ENCODE data around the gene ZNF783. TPM values are rescaled to one million over a fixed set of nuclear protein-coding genes. Genes with fewer than 3 reads are reported as not detected.
A peak's percentile ranks its signal among the peaks of the same experiment; 100 is the strongest.

Gene ZNF783
- 3.3 TPM for polyA plus RNA-seq (2013, experiment 1 of 2)
- 4.9 TPM for polyA plus RNA-seq (2013, experiment 2 of 2)

- Histone ChIP-seq H3K27me3 (ENCODE audit: insufficient read depth, low read length) (peaks cover 11% of the 10 kb centered on the region), H3K9me3 (ENCODE audit: insufficient read depth, low read depth, low read length) (no peaks in the 10 kb centered on the region), H3K27ac (ENCODE audit: low read depth, low read length) (peak within 1 kb of the TSS; percentile 66; the same call in 1 of the 2 replicates), H3K9ac (ENCODE audit: low read depth, low read length) (peak within 1 kb of the TSS; percentile 76), H3K36me3 (ENCODE audit: insufficient read depth, low read length) (peaks cover 16% of the 10 kb centered on the region), H3K4me3 (ENCODE audit: low read length) (peak within 1 kb of the TSS; percentile 65), H3K4me1 (ENCODE audit: insufficient read depth, low read length) (no peaks in the 10 kb centered on the region)
- WGBS = under 1% methylated on average over 115 of the region's 115 CpGs
Measured at GRCh38 chr7:149261829-149262617, at the start of gene ZNF783. Gene ZNF783 (plus strand): TSS chr7:149262196. CDS start chr7:149262334, 138 bp downstream.

DNA sequence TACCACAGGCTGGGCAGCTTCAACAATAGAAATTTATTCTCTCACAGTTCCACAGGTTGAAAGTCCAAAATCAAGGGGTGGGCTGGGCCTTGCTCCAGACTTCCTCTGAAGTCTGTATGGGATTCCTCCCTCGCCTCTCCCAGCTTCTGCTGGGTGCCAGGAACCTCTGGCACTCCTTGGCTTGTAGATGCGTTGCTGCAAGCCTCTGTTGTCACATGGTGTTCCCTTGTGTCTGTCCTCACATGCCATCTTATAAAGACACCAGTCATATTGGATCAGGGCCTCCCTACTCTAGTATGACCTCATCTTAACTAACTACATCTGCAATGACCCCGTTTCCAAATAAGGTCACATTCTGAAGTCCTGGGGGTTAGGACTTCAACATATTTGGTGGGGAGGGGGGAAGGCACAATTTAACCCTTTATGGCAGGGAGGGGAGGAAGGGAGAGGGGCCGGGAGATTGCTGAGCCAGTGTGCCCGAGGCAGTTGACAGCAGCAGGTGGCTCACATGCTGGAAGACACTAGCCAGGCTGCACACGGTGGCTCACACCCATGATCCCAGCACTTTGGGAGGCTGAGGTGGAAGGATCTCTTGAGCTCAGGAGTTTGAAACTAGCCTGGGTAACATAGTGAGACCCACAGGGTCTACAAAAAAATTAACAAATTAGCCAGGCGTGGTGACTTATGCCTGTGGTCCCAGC lies 47.8 kb upstream of the ZNF783 start:
- no peak overlapping the region for H3K4me3 ChIP-seq (ENCODE audit: low read length)
- H3K27ac ChIP-seq (ENCODE audit: low read depth, low read length) = no peak overlapping the region
- WGBS = 86% methylated on average over 7 of the region's 7 CpGs
- no peaks in the 10 kb centered on the region for H3K9me3 ChIP-seq (ENCODE audit: insufficient read depth, low read depth, low read length)
- no peak overlapping the region for H3K9ac ChIP-seq (ENCODE audit: low read depth, low read length)
- peaks cover 94% of the 10 kb centered on the region for H3K36me3 ChIP-seq (ENCODE audit: insufficient read depth, low read length)
- no peaks in the 10 kb centered on the region for H3K27me3 ChIP-seq (ENCODE audit: insufficient read depth, low read length)
- H3K4me1 ChIP-seq (ENCODE audit: insufficient read depth, low read length) = peaks cover 8% of the 10 kb centered on the region; the same call in 1 of the 2 replicates

DNA sequence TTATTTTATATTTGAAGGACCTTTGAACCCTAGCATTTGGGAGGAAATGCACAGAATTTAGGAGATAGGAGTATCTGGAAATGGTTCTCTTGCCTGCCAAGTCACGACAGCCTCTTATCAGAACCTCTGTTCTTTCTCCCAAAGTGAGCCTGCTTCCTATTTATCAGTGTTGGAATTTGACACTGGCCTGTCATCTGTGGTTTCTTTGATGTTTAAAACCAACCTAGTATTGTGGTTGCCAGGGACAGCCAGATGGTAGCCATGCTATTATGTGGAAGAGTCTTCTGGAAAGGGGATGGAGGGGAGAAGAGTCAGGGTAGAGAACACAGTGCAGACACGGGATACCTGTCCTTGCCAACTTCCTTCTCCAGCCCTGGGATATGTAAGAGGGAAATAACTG lies 45.6 kb upstream of the ZNF783 start:
- Histone ChIP-seq H3K4me1 (ENCODE audit: insufficient read depth, low read length) (0 out of 2 replicates have a peak, but pooled peaks cover 5% of the 10 kb centered on the region), H3K27me3 (ENCODE audit: insufficient read depth, low read length) (no peaks in the 10 kb centered on the region), H3K4me3 (ENCODE audit: low read length) (no peak overlapping the region), H3K9me3 (ENCODE audit: insufficient read depth, low read depth, low read length) (no peaks in the 10 kb centered on the region), H3K9ac (ENCODE audit: low read depth, low read length) (no peak overlapping the region), H3K27ac (ENCODE audit: low read depth, low read length) (no peak overlapping the region), H3K36me3 (ENCODE audit: insufficient read depth, low read length) (peaks cover 91% of the 10 kb centered on the region)
- 100% methylated on average over 2 of the region's 2 CpGs for WGBS

- no peak overlapping the region for H3K9ac ChIP-seq (ENCODE audit: low read depth, low read length)
- no peaks in the 10 kb centered on the region for H3K27me3 ChIP-seq (ENCODE audit: insufficient read depth, low read length)
- H3K27ac ChIP-seq (ENCODE audit: low read depth, low read length) = no peak overlapping the region
- H3K4me1 ChIP-seq (ENCODE audit: insufficient read depth, low read length) = 0 out of 2 replicates have a peak, but pooled peaks cover 5% of the 10 kb centered on the region
- H3K36me3 ChIP-seq (ENCODE audit: insufficient read depth, low read length) = peaks cover 86% of the 10 kb centered on the region
- H3K9me3 ChIP-seq (ENCODE audit: insufficient read depth, low read depth, low read length) = no peaks in the 10 kb centered on the region
- H3K4me3 ChIP-seq (ENCODE audit: low read length) = no peak overlapping the region
- 95% methylated on average over 6 of the region's 6 CpGs for WGBS
Measured at GRCh38 chr7:149217570-149217969, 44.4 kb upstream of the ZNF783 start.

- Histone ChIP-seq H3K9me3 (ENCODE audit: insufficient read depth, low read depth, low read length) (no peaks in the 10 kb centered on the region), H3K27me3 (ENCODE audit: insufficient read depth, low read length) (no peaks in the 10 kb centered on the region), H3K9ac (ENCODE audit: low read depth, low read length) (no peak overlapping the region), H3K36me3 (ENCODE audit: insufficient read depth, low read length) (peaks cover 83% of the 10 kb centered on the region), H3K4me3 (ENCODE audit: low read length) (no peak overlapping the region), H3K27ac (ENCODE audit: low read depth, low read length) (no peak overlapping the region; the same call in 1 of the 2 replicates), H3K4me1 (ENCODE audit: insufficient read depth, low read length) (0 out of 2 replicates have a peak, but pooled peaks cover 5% of the 10 kb centered on the region)
- WGBS = 78% methylated on average over 10 of the region's 10 CpGs
Measured at GRCh38 chr7:149218469-149219420, 43.3 kb upstream of the ZNF783 start.

DNA sequence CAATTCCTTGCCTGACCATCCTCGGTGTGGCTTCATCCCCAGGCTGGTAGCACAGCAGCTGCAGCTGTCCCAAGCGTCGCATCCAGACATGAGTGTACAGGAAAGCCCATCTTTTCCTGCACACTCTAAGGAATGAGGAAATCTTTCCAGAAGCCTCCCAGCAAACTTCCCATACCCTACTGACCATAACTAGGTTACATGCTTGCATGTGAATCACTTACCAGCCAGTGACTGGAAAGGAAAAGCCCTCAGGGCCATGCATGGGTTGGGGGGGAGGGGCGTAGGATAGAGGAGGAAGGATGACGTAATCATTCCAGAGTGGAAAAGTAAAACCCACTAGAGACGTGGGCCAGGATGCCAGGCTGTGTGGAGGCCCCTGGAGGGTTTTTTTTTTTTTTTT lies 41.5 kb upstream of the ZNF783 start:
- H3K36me3 ChIP-seq (ENCODE audit: insufficient read depth, low read length) = peaks cover 78% of the 10 kb centered on the region
- H3K4me3 ChIP-seq (ENCODE audit: low read length) = no peak overlapping the region
- H3K27ac ChIP-seq (ENCODE audit: low read depth, low read length) = no peak overlapping the region; the same call in 1 of the 2 replicates
- H3K27me3 ChIP-seq (ENCODE audit: insufficient read depth, low read length) = no peaks in the 10 kb centered on the region
- no peak overlapping the region for H3K9ac ChIP-seq (ENCODE audit: low read depth, low read length)
- no peaks in the 10 kb centered on the region for H3K9me3 ChIP-seq (ENCODE audit: insufficient read depth, low read depth, low read length)
- H3K4me1 ChIP-seq (ENCODE audit: insufficient read depth, low read length) = 0 out of 2 replicates have a peak, but pooled peaks cover 5% of the 10 kb centered on the region
- WGBS = 92% methylated on average over 6 of the region's 6 CpGs

GRCh38 chr7:149223176-149223575 lies 38.8 kb upstream of the ZNF783 start:
- H3K9me3 ChIP-seq (ENCODE audit: insufficient read depth, low read depth, low read length) = no peaks in the 10 kb centered on the region
- H3K36me3 ChIP-seq (ENCODE audit: insufficient read depth, low read length) = peaks cover 57% of the 10 kb centered on the region
- 0 out of 2 replicates have a peak, but pooled peaks cover 5% of the 10 kb centered on the region for H3K4me1 ChIP-seq (ENCODE audit: insufficient read depth, low read length)
- 97% methylated on average over 8 of the region's 8 CpGs for WGBS
- no peak overlapping the region for H3K4me3 ChIP-seq (ENCODE audit: low read length)
- no peak overlapping the region for H3K9ac ChIP-seq (ENCODE audit: low read depth, low read length)
- no peak overlapping the region for H3K27ac ChIP-seq (ENCODE audit: low read depth, low read length)
- H3K27me3 ChIP-seq (ENCODE audit: insufficient read depth, low read length) = no peaks in the 10 kb centered on the region

- Histone ChIP-seq H3K4me3 (ENCODE audit: low read length) (no peak overlapping the region), H3K9ac (ENCODE audit: low read depth, low read length) (no peak overlapping the region), H3K9me3 (ENCODE audit: insufficient read depth, low read depth, low read length) (no peaks in the 10 kb centered on the region), H3K36me3 (ENCODE audit: insufficient read depth, low read length) (peaks cover 51% of the 10 kb centered on the region), H3K4me1 (ENCODE audit: insufficient read depth, low read length) (0 out of 2 replicates have a peak, but pooled peaks cover under 1% of the 10 kb centered on the region), H3K27ac (ENCODE audit: low read depth, low read length) (no peak overlapping the region), H3K27me3 (ENCODE audit: insufficient read depth, low read length) (no peaks in the 10 kb centered on the region)
- 98% methylated on average over 39 of the region's 39 CpGs for WGBS
Measured at GRCh38 chr7:149223761-149224160, 38.2 kb upstream of the ZNF783 start.

DNA sequence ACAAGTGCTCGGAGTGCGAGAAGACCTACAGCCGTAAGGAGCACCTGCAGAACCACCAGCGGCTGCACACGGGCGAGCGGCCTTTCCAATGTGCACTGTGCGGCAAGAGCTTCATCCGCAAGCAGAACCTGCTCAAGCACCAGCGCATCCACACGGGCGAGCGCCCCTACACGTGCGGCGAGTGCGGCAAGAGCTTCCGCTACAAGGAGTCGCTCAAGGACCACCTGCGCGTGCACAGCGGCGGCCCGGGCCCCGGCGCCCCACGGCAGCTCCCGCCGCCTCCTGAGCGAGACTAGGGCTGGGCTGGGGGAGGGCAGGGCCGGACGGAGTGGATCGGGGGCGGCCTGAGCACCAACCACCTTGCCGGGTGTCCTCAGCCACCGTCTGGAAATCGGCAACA lies 37.6 kb upstream of the ZNF783 start:
- no peaks in the 10 kb centered on the region for H3K4me1 ChIP-seq (ENCODE audit: insufficient read depth, low read length)
- 95% methylated on average over 37 of the region's 37 CpGs for whole genome bisulfite sequencing
- H3K9ac ChIP-seq (ENCODE audit: low read depth, low read length) = no peak overlapping the region
- peaks cover 45% of the 10 kb centered on the region for H3K36me3 ChIP-seq (ENCODE audit: insufficient read depth, low read length)
- no peak overlapping the region for H3K4me3 ChIP-seq (ENCODE audit: low read length)
- H3K27me3 ChIP-seq (ENCODE audit: insufficient read depth, low read length) = no peaks in the 10 kb centered on the region
- no peak overlapping the region for H3K27ac ChIP-seq (ENCODE audit: low read depth, low read length)
- H3K9me3 ChIP-seq (ENCODE audit: insufficient read depth, low read depth, low read length) = no peaks in the 10 kb centered on the region

DNA sequence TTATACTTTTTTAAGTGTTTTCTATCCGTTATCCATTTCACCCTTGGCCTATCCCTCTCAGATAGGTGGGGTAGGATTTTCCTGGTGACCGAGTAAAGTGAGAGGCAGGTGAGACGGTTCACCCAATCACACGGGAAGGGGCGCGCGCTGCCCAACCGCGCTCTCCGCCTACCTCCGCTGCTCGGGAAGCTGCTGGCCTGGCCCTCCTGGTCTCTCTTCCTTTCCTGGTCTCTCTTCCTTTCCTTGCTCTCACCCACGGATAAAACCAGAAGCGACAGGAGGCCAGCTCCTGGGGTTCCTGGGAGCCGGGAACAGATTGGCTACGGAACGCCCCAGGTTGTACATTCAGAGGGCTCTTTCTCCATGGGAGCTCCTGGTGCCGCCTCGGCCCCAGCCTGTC lies 36.9 kb upstream of the ZNF783 start:
- Histone ChIP-seq H3K9ac (ENCODE audit: low read depth, low read length) (no peak overlapping the region), H3K4me3 (ENCODE audit: low read length) (no peak overlapping the region), H3K9me3 (ENCODE audit: insufficient read depth, low read depth, low read length) (no peaks in the 10 kb centered on the region), H3K36me3 (ENCODE audit: insufficient read depth, low read length) (peaks cover 44% of the 10 kb centered on the region), H3K27ac (ENCODE audit: low read depth, low read length) (no peak overlapping the region), H3K27me3 (ENCODE audit: insufficient read depth, low read length) (no peaks in the 10 kb centered on the region), H3K4me1 (ENCODE audit: insufficient read depth, low read length) (no peaks in the 10 kb centered on the region)
- 95% methylated on average over 19 of the region's 19 CpGs for WGBS
